ENCODE data around the gene HSPE1.

Gene HSPE1

DNA sequence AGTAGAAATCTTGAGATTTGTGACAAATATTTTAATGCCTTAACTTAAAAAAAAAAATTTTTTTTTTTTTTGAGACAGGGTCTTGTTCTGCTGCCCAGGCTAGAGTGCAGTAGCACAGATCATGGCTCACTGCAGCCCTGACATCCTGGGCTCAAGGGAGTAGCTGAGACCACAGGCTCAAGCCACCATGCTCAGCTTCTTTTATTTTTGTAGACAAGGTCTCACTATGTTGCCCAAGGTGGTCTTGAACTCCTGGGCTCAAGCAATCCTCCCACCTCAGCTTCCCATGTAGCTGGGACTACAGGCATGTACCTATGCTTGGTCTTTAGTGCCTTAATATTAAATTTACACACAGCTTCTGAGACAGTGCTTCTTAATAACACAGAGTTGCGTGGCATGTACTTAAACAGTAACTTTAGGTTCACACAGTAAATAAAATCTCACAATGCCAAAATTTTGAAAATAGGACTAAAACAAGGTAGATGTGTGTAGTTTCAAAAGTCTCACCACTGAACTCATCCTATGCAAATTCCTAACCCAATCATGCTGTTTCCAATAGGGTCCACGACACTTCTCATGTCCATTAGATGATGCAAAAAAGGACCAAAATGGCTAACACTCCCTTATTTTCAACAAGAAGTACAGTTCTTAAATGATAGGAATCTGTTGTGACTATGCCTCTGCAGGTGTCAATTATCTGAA is 4.6 kb upstream of the HSPE1 start:
- DNase-seq: no peak

DNA sequence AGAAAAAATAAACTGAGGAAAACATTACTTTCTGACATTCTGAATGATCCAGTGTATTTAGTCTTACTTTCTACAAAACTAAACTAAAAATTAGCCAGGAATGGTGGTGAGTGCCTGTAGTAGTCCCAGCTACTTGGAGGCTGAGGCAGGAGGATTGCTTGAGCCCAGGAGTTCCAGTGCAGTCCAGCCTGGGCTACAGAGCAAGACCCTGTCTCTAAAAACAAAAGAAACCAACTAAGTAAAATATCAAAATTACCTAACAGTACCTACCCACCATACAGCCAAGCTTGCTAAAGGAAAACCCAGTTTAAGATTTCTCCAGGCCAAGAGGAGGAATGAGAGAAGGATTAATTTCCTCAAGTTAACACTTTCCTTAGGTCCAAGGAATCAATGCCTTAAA is 3.5 kb upstream of the HSPE1 start:
- DNase-seq: no peak

DNA sequence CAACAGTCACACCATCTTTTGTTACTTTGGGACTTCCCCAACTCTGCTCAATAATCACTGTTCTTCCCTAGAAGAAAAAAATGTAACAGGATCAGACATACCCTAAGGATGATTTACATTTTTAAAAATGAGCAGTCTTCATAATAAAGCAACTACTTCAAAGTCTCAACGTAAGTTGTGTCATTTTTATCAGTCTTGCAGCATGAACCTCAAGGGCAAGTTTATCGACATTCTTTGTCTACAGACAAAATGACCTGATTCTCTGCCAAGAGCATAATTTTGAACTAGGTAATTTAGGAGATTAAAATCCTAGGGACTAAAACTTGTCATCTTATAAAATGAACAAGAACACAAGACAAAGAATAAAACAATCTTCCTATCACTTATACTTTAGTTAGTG is 2.9 kb upstream of the HSPE1 start:
- no peak for DNase-seq

DNA sequence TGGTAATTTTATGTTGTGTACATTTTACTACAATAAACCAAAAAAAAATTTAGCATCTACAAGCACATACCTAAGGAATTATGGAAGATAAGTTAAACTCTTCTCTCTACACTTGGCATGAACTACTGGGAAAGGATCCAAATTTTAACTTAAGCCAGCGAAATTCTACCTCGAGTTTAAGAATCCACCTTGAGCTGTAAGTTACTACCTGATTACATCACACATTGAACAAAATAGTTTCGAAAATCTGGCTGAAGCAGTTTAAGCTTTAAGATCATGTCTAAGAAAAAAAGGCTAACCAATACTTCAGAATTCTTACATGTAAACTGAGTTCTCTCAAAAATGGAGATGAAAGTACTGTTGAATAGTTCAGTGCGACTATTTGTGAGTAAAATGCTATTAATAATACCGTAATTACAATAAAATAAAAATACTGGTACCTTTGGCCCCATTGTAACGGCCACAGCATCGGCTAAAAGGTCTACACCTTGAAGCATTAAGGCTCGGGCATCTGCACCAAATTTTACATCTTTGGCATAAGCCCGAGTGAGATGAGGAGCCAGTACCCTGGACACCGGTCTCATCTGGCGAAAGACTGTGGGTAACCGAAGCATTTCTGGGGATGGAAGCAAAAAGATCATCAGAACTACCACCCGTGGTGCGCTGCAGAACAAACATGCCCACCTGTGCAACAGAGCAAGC is 1.8 kb upstream of the HSPE1 start:
- DNase-seq: no peak

DNA sequence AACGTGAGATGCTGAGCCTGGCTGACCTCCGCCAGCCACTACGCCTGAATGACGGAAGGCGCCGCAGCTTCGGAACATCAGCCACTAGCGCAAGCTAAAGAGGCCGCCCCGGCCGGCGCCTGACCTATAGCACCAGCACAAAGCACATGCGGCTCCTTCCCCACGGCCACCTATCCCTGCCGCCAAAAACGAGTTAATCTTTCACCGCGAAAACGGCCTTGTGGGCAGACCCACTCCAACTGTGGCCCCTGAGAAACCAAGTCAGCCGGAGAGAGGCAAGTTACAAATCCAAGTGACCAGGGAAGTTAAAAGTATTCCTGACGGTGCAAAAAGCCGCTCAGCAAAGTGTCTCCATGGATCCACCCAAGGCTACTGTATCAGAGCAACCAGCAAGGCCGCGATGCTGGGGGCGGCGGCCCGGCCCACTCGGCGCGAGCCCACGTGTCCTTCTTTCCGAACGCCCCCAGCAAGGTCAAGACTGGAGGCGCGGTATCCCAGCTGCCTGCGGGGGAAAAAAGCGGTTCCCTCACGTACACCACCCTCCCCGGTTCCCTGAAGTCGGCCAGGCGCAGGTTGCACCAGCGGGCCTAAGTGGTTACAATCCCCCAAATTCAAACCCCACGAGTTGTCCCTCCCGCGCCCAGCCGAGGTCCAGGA is 1.1 kb upstream of the HSPE1 start:
- peak; percentile 87 for DNase-seq

DNA sequence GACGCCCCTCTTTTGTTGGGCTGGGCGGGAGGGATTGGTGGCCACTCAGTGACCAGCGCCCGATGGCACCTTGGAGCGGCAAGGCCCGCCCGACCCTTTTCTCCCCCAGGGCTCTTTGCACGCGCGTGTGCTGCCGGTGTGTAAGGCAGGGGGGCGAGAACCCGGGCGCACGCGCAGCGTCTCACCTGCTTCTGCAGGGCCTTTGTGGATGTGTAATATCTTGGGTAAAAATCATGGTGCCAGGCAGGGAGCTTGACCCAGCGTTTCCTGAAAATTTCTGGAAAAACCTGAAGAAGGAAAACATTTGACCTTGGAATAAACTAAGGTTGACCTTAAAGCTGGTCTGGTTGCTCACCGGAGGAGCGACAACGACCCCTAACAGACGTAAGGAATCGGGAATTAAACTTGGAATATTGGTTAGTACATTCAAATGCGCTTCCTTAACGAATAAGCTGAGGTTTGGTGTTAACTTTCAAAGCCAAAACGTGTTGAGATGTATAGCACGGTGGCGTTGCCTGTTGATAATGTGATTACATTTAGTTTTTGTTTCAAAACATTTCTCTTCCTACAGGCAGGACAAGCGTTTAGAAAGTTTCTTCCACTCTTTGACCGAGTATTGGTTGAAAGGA is 438 bp downstream of the HSPE1 start:
- DNase-seq: no peak

DNA sequence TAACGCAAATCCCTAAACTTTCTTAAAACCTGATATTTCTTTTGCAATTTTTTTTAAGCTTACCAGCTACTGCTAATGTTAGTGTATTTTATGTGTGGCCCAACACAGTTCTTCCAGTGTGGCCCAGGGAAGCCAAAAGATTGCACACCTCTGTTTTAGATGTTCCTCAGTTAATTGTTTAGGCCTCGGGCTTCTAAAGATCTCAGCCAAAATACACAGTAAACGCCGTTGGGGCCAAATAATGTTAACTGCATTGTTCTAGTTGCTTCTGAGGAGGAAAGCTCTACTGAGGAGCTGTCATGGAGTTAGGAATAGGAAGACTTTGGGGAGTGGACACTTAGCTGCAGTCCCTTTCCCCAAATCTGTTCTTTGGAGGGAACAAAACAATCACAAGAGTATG is 2.0 kb downstream of the HSPE1 start:
- no peak for DNase-seq

DNA sequence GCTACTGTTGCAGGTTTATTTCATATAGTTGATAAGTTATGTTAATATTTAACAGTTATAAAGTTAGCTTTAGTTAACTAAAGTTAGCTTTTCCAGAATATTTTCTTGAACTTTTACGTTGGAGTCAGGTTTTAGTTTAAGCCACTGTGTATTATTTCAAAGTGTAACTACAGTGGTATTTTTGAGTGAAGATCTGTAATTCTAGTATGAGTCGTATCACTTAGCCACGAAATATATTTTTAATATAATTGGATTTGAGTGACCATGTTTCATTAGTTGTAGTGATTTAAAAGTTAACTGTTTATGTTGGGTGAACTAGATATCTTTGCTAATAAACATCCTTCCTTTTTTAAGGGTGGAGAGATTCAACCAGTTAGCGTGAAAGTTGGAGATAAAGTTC is 2.5 kb downstream of the HSPE1 start:
- DNase-seq: no peak

DNA sequence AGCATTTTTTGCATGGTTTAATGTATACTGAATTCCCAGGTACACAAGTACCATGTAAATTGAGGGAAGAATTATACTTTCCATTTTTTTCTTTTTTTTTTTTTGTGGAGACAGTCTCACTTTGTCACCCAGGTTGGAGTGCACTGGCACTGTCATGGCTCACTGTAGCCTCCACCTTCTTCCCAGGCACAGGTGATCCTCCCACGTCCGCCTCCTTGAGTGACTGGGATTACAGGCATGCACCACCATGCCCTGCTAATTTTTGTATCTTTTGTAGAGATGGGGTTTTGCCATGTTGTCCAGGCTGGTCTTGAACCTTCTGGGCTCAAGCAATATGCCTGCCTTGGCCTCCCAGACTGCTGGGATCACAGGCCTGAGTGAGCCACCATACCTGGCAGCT is 3.8 kb downstream of the HSPE1 start:
- DNase-seq: no peak

DNA sequence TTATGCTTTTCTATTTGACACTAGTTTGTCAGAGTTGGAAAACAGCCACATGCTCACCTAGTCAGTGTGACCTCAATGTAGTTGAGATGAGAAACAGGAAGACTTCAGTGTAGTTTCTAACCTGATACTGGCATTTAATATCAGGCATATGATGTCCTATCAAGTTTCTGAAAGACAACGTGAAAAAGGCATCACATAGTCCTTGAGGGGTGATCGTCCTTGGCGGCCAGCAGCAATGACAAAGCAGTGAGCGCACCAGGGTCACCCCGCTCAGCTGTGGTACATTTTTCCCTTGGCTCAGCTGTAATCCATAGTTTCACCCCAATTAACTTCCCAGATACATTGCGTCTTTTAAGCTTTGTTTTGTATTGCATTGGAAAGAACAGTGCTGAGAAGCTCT is 4.3 kb downstream of the HSPE1 start:
- no peak for DNase-seq

DNA sequence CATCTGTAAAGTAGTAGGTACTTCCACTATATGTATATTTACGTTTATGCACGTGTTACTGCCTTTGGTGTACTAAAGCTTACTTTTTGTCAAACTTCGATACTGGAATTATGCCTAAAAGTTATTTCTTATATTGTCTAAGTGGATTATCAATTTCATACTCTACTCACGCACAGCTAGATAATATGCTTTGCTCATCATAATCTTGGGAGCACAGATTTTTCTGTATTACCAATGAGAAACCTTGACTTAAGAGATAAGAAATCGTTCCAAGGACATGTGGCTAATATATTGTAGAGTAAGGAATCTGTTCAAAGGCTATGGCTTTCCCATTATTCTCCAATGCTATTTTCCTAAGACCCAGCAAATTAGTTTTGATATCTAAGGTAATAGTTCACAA is 6.5 kb downstream of the HSPE1 start:
- DNase-seq: no peak

DNA sequence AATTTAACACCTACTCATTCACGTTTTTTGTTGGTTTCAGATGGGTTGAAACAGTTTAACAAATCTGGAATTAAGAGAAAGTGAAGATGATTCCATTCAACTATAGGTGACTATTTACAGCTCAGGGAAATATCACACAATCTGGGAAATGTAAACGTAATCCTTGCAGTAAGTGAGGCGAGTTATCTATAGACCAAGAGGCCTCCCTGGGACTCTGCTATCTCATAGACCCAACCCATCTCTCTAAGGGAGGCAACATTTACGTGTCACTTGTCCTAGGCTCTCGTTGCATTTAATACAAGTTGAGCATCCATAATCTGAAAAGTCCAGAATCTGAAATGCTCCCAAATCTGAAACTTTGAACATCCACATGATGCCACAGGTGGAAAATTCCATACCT is 13.7 kb downstream of the HSPE1 start:
- no peak for DNase-seq

DNA sequence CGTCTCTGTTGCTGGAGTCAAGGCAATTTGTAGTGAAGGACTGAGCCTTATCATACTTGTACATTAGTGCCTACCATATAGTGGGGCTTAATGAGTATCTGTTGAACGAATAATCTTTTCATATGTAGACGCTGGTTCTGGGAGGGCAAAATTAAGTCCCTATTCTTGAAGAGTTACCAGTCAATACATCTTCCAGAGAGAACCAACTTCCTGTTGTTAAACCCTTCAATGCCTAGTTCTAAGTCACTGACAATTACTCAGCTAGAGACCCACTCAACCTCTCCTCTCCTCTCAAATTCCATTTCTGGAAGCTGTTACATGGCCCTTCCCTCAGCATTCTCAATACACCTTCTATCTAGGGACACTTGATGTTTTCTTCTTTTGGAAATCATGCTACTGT is 14.6 kb downstream of the HSPE1 start:
- peak; percentile 20 for DNase-seq

DNA sequence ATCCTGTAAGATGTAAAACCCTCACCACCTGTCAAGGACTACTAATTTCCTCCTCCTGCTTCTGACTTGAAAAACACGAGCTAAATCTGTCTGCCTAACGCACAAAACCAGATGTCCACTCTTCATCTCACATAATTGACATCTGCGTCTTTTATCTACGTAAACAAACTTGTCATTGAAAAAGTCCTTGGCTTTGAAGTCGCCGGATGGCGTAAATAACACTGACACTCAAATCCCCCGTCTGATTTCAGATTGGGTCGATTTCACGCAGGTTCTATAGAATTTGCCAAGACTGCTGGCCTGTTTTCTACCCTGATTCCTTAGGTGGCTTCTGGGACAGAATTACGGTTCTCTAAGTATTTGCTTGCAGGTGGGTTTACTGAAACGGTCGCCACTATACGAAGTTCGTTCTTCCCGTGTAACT is 15.1 kb downstream of the HSPE1 start:
- no peak for DNase-seq

DNA sequence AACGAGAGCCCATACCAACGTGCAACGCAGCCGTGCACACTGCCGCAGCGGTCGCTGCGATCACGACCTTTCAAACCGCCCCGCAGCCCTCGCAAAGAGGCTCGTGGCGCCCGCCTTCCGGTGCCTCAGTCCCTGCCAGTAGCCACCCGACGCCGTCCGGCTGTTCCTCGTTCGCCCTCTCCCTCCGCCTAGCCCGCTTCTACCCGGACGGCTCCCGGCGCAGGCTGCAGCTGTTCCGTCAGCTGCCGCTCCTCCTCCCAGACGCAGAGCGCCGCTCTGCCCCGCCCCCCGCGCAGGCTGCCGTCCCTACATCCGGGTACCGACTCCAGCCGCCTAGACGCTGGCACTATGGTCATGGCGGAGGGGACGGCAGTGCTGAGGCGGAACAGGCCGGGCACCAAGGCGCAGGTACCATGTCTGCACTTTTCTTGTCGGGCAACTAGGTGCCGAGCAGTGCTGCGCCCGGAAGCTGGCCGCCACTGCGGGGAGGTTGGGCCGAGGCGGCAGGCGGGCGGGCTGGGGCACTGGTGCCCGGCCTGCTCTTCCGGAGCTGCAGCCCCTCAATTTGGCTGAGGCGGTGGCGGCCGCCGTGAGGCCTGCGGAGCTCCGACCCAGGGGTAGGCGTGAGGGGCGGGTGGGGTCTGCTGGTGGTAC is 15.7 kb downstream of the HSPE1 start, which contains the start of gene MOB4:
Gene MOB4, plus strand, starts transcription at position 328 of the 654 bp plus-strand sequence. Its CDS starts 21 bp downstream, at position 349.
- peak; percentile 98 for DNase-seq

DNA sequence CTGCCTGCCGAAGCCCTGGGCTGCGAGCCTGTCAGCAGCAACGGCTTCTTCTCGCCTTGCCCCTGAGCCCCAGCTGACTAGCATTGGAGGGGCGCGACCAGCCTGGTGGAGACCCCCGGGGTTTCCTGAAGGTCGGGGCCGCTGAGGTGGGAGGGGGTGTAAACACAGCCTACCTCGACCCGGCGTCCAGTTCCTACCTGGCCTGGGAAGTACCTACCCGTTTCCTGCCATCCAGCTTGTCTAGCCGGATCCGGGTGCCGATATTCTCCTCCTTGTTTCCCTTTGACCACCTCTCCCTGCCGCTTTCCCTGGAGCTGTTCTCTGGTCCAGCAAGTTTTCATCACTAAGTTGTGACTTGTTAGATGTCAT is 16.2 kb downstream of the HSPE1 start:
- no peak for DNase-seq

DNA sequence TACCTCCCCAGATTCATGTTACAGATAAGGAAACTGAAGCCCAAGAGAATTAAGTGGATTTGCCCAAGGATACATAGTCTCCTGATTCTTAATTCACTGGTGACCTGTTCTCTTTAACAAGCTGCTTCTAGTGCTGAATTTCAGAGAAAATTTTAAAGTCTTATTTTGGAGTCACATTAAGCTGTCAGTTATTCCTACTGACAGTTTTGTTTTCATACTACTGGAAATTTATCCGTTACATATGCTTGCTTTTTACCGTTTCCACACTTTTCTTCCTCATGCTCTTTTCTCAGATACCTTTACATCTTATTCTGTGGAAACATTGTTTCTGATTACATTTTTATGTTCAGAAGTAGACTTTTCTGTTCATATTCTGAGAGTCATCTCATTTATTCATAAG is 17.0 kb downstream of the HSPE1 start:
- DNase-seq: no peak

DNA sequence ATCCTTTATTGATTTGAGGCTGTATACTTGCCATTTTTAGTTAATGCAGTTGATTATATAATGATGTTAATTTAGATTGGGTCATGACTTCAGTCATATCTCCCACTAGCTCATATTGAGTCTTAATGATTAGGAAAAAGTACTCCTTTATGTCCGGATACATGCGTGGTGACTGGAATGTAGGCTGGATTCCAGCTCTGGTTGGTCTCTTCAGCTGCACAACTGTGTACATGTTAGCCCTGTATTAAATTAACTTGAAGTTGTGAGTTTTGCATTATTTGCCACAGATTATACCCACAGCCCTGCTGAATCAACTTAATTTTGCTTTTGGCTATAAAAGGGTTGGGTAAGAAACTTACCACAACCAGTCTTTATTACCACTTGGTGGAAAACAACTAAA is 38.2 kb downstream of the HSPE1 start:
- no peak for DNase-seq

DNA sequence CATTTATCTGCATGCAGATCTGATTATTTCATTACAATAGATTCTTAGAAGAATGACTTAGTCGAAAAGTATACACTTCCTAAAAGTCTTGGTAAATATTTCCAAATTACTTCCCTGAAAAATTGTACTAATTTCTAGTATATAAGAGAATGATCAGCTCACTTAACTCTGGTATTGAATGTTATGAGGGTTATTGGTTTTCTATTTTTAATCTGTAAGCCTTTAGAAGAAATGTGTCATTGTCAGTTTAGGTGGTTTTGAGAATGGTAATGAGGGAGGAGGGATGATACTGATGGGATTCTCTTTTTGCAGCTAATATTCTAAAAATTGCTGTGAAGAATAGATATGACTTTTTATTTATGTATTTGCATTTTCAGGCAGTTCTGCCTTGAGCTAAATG is 39.6 kb downstream of the HSPE1 start:
- DNase-seq: no peak

DNA sequence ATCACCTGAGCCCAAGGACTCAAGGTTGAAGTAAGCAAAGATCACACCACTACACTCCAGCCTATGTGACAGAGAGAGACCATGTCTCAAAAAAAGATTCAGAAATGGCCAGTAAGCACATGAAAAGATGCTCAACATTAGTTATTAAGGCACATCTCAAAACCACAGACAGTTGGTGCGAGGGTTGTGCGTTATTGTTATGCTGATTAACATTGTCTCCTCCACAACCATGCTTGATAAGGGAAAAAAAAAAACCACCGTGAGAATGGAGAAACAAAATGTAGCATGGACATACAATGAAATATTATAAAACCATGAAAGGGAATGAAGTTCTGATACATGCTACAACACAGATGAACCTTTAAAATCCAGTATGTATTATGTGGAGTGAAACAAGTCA is 43.0 kb downstream of the HSPE1 start:
- no peak for DNase-seq

DNA sequence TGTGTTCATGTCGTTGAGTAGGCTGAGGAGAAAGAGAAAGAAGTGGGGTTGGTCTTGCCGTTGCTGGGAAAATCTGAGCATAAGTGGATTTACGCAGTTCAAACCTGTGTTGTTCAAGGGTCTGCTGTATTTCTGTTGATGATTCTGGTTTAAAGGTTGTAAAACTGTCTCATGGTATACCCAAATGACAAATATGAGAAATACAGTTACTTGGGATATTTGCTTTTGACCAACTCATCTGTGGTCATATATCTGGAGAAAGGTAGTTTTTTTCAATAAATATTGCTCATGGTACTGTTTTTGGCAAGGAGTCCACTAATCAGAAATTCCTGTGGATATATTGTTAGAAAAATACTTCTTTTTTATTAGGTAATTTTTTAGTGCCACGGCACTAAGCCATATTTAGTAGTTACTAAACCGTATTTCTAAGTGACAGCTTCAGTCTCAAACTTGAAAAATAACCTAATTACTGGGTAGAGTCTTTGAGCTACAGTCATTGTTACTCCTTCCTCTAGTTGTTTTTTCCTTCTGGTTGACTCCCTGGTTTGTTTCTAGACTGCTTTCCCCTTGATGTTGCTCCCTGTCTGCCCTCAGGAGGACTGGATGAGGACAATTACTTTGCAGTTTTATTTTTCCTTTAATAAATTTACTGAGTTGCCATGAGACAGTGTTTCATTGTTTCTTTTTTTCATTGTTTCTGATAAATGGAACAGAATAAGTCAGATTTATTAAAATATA is 47.2 kb downstream of the HSPE1 start:
- DNase-seq: no peak

DNA sequence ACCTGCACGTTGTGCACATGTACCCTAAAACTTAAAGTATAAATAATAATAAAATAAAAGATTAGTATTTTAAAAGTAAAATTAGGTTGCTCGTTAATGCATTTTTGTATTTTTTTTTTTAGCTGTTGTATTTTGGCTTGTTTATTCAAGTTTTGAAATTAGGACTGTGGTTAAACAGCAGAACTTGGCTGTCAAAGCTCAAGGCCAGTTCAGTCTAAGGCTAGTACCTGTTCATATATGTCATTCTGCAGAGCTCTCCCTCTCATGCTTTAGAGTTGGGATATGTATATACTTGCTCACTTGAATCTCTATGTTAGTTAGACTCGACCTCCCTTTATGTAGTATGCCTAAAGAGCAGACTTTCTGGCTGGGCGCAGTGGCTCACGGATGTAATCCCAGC is 48.4 kb downstream of the HSPE1 start:
- no peak for DNase-seq

All from right kidney (tissue), 1 donor.